SK-N-MC (cell line): Measurements from ENCODE around the gene RFLNA.

Experiments
- FOXP2 ChIP-seq: optimal IDR thresholded peaks from 2 replicates; pipeline ENCODE3; 2011; ENCODE audit warnings: mild to moderate bottlenecking, moderate library complexity; ENCODE audit not compliant: insufficient read depth; ENCODE audit errors: extremely low read length, control extremely low read depth
- POLR2AphosphoS5 ChIP-seq: IDR thresholded peaks from 2 replicates; pipeline ENCODE4 v1.6.1; 2012; ENCODE audit warnings: mild to moderate bottlenecking, low read depth, low read length, borderline replicate concordance

- TF ChIP-seq POLR2AphosphoS5 (no peak), FOXP2 (no peak)
Observed at GRCh38 chr12:124284368-124284767, 10.5 kb upstream of the RFLNA start.
